GM12892 (cell line): Measurements from ENCODE around the gene PTP4A2.

ENCODE experiments used
- POLR2A ChIP-seq: IDR thresholded peaks from 2 replicates; pipeline ENCODE4 v1.6.1; 2011; ENCODE audit warnings: low read depth, low read length, control low read depth
- POLR2AphosphoS5 ChIP-seq: IDR thresholded peaks from 2 replicates; pipeline ENCODE4 v1.6.1; 2011; ENCODE audit warnings: low read depth, low read length, control low read depth
- TAF1 ChIP-seq: IDR thresholded peaks from 2 replicates; pipeline ENCODE4 v1.6.1; 2011; ENCODE audit warnings: low read depth, mild to moderate bottlenecking, control low read depth, low read length, borderline replicate concordance

- no peak for TF ChIP-seq TAF1
- TF ChIP-seq POLR2A = no peak
- no peak for TF ChIP-seq POLR2AphosphoS5
Observed at GRCh38 chr1:31901838-31902509, 36.2 kb downstream of the PTP4A2 start.
